Measurements from ENCODE around the gene CYP1A2.

CYP1A2 gene

DNA sequence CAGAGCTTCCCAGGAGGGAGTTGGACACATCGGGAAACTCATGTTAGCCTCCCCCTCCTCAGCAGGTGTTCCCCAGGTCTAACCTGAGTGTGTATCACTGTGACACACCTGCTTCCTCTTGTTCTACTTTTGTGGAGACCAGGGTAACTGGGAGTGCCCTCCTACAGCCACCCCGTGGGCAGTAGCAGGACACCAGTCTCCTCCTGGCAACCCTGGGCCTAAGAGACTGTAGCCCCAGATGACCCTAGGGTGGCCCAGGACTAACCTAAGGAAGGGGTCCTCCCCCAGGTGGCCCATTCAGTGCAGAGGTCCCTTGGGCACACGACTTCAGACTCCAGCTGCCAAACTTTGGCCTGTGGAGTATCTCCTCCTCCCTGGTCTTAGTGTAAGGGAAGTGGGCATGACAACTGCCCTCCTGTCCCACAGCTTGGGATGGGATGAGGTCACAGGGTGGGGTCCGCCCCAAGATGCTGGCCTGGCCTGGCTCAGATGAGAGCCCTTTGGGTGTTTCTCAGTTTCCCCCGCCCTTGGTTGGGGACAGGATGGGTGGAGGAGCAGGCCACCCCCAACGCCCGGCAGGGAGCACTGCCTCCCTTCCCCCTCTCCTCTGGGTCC is 38.0 kb downstream of the CYP1A2 start:
- Mint-ChIP-seq H3K4me3 (peak overlapping the region; percentile 95), H3K27me3 (no peaks in the 10 kb centered on the region), H3K36me3 (ENCODE audit: low read depth) (peaks cover 62% of the 10 kb centered on the region), H3K9me3 (no peaks in the 10 kb centered on the region), H3K27ac (peak overlapping the region; percentile 99), H3K4me1 (peaks cover 66% of the 10 kb centered on the region)
- ATAC-seq = no peak
- peak; percentile 43 for DNase-seq

DNA sequence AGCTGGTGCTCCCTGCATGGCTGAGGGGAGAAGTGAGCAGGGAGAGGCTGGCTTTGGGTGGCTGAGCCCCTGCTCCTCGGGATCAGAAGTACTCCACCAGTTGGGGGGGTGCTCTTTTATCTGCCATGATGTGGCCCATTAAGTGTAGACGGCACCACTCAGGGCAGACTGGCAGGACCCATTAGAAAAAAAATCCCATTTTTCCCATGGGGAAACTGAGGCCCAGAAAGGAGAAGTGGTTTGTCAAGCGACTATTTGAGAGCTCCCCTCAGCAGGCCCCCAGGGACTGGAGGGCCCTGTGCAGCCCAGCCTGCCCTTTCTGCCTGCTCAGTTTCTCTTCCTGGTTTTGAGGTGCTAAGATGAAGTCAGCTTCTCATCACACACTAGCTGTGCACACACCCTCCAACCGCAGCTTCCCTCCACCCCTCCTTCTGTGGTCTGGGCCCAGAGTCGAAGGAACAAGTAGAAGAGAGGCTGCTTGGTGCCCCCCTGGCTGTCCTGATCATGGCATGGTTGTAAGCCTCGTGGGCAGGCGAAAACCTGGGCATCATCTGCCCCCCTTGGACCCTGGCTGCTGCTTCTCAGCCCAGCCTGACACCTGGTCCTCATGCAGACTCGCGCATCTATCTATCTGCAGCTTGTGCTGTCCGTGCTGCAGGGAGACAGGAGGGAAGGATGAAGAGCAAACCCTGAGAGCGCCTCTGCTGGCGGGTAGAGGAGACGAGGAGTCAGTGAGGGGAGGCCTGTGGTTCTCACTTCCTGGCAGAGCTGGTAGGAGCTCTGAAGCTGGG is 38.8 kb downstream of the CYP1A2 start:
- H3K9me3 Mint-ChIP-seq = no peaks in the 10 kb centered on the region
- peak; percentile 92 for DNase-seq
- no peaks in the 10 kb centered on the region for H3K27me3 Mint-ChIP-seq
- H3K4me3 Mint-ChIP-seq = peak overlapping the region; percentile 95
- peaks cover 67% of the 10 kb centered on the region for H3K36me3 Mint-ChIP-seq (ENCODE audit: low read depth)
- ATAC-seq = peak; percentile 70
- peaks cover 73% of the 10 kb centered on the region for H3K4me1 Mint-ChIP-seq
- peak overlapping the region; percentile 99 for H3K27ac Mint-ChIP-seq

DNA sequence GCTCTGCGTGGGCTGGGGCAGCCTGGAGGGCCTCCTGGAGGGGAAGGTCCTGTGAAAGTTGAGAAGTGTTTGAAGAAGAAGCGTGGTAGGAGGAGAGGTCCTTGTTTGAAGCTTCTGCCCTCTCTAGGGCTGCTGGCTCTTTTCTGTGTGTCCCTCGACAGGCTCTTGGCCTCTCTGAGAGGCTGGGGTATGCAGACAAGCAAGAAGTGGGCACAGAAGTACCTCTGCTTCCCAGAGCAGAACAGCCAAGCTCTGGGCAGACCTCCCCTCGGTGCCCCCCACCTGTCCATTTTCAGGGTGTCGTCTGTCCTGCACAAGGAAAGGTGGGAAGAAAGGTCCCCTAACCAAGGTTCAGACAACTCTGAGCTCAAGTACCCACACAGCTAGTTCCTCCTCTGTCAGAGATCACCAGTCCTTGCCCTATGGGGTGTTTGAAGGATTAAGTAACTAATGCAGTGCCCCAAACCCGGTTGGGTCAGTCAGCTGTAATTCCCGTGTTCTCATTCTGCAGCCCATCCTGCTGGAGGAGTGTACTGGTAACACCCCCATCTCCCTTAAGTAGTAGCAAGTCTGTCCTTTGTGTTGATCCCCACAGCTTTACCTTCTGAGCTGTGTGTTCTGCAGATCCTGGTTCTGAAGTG is 39.5 kb downstream of the CYP1A2 start:
- ATAC-seq = no peak
- H3K4me3 Mint-ChIP-seq = peak overlapping the region; percentile 95
- no peaks in the 10 kb centered on the region for H3K27me3 Mint-ChIP-seq
- DNase-seq = no peak
- H3K9me3 Mint-ChIP-seq = no peaks in the 10 kb centered on the region
- H3K36me3 Mint-ChIP-seq (ENCODE audit: low read depth) = peaks cover 65% of the 10 kb centered on the region
- peaks cover 81% of the 10 kb centered on the region for H3K4me1 Mint-ChIP-seq
- H3K27ac Mint-ChIP-seq = peak overlapping the region; percentile 99

DNA sequence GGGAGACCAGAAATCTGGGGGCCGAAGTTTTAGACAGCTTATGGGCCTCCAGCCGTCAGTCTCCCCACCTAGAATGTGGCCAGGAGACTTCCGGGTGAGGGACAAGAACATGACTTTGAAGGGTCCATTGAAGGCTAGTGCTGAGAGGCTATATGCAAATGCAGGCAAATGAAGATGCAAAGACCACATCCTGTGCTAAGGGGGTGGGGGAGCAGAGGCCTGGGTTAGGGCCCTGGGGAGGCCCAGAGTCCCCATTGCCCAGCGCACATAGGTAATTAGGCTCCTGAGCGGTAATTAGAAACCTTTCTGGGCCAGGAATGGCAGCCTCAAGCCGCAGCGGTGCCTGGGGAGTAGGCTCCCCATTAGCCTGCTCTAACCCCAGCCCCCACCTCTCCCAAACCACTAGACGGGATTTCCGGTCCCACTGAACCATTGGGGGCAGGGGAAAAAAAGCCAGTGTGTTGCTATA is 40.1 kb downstream of the CYP1A2 start:
- Mint-ChIP-seq H3K27me3 (no peaks in the 10 kb centered on the region), H3K9me3 (no peaks in the 10 kb centered on the region), H3K36me3 (ENCODE audit: low read depth) (peaks cover 59% of the 10 kb centered on the region), H3K27ac (peak overlapping the region; percentile 99), H3K4me3 (peak overlapping the region; percentile 95), H3K4me1 (peaks cover 86% of the 10 kb centered on the region)
- ATAC-seq (peak; percentile 20), DNase-seq (peak; percentile 66)

DNA sequence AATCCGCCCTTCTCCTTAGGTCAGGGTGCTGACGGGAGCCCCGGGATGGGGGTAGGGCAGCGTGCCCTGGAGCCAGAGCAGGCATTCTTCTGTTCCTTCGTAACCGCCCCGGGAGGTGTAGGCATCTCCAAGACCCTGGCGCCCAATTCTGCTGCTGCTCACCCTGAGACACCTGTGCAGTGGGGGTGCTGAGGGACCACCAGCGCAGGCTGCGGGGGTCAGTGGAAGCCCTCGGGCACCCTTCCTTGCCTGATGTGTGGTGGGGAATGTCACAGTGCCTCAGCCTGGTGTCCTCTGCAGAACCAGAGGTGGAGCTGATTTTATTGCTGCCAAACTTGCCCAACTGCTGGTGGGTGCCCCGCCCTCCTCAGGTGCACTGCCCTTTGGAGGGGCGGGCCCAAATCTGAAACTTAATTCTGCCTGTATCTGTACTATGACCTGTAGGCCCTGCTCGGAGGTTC is 40.6 kb downstream of the CYP1A2 start:
- no peaks in the 10 kb centered on the region for H3K9me3 Mint-ChIP-seq
- H3K36me3 Mint-ChIP-seq (ENCODE audit: low read depth) = peaks cover 56% of the 10 kb centered on the region
- peaks cover 88% of the 10 kb centered on the region for H3K4me1 Mint-ChIP-seq
- H3K27ac Mint-ChIP-seq = peak overlapping the region; percentile 99
- peak overlapping the region; percentile 95 for H3K4me3 Mint-ChIP-seq
- no peaks in the 10 kb centered on the region for H3K27me3 Mint-ChIP-seq
- DNase-seq (peak; percentile 35), ATAC-seq (no peak)

DNA sequence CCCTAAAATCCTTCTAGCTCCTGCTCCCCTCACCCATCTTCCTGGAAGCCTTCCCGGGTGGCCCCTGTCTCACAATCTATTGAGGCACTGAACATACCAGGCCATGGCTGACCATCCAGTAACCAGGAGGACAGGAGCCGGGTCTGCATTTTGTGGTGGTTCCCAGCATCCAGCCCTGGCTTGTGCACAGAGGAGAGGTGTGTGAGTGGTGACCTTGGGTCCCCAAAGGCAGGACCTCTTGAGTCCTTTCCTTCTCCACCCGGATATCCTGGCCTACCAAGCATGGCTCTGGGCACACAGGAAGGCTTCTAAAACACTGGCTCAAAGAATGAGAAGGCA is 41.1 kb downstream of the CYP1A2 start:
- no peaks in the 10 kb centered on the region for H3K27me3 Mint-ChIP-seq
- H3K9me3 Mint-ChIP-seq = no peaks in the 10 kb centered on the region
- peaks cover 53% of the 10 kb centered on the region for H3K36me3 Mint-ChIP-seq (ENCODE audit: low read depth)
- H3K27ac Mint-ChIP-seq = peak overlapping the region; percentile 99
- no peak for ATAC-seq
- DNase-seq = no peak
- H3K4me3 Mint-ChIP-seq = peak overlapping the region; percentile 95
- H3K4me1 Mint-ChIP-seq = peaks cover 93% of the 10 kb centered on the region

DNA sequence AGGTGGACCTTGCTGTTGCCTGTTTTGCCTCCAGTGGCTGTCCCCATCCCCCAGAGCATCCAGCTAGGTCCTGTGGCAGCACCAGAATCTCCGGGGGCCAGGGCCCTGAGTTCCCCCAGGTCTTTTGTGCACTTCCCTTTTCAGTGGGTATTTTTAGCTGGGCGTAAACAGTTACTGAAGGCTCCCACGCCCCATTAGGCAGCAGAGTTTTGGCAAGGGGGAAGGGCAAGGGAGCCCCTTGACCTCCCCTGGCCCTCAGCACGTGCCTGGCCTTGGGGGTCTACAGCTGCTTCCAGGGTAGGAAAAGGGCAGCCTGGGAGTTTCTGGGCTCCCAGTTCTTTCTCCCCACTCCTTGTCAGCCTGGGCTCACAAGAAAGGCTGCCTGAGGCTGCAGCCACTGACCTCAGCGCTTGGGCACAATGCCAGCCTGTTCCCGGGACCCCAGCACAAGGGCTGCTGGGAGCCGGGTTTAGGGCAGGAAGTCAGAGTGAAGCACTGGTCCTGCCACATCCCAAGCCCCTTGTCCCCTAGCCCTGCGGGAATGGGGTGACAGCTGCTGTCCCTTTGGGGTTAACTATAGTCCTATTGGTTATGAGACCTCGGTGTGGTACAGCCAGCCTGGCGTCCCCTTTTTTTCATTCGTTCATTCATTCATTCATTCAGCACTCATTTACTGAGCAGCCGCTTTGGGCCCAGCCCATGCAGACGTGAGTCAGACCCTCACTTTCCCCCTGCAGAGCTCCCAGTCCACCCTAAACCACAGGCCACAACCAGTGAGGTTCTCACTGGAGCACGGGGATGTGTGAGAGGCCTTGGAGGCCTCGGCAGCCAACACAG is 41.7 kb downstream of the CYP1A2 start:
- H3K9me3 Mint-ChIP-seq = no peaks in the 10 kb centered on the region
- no peaks in the 10 kb centered on the region for H3K27me3 Mint-ChIP-seq
- H3K36me3 Mint-ChIP-seq (ENCODE audit: low read depth) = peaks cover 53% of the 10 kb centered on the region
- peaks cover 95% of the 10 kb centered on the region for H3K4me1 Mint-ChIP-seq
- peak; percentile 12 for ATAC-seq
- H3K4me3 Mint-ChIP-seq = peak overlapping the region; percentile 95
- DNase-seq = peak; percentile 63
- H3K27ac Mint-ChIP-seq = peak overlapping the region; percentile 99

DNA sequence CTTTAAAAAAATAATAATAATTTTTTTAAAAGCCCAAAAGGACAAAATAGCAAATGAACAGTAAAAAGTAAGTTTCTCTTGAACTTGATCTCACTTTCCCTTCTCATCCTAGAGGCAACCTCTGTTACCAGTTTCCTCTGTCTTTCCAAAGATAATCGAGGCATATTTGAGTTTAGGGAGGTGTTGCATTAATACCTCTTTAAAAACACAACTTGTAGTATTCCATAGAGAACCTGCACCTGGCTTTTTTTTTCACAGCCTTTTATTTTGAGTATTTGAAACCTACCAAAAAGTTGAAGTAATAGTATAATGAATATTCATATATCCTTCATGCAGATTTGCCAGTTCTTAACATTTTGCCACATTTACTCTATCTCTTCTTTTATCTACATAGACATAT is 42.4 kb downstream of the CYP1A2 start:
- no peak for ATAC-seq
- Mint-ChIP-seq H3K36me3 (ENCODE audit: low read depth) (peaks cover 52% of the 10 kb centered on the region), H3K27me3 (no peaks in the 10 kb centered on the region), H3K4me3 (peak overlapping the region; percentile 95), H3K4me1 (peaks cover 94% of the 10 kb centered on the region), H3K27ac (peak overlapping the region; percentile 99), H3K9me3 (no peaks in the 10 kb centered on the region)
- no peak for DNase-seq

DNA sequence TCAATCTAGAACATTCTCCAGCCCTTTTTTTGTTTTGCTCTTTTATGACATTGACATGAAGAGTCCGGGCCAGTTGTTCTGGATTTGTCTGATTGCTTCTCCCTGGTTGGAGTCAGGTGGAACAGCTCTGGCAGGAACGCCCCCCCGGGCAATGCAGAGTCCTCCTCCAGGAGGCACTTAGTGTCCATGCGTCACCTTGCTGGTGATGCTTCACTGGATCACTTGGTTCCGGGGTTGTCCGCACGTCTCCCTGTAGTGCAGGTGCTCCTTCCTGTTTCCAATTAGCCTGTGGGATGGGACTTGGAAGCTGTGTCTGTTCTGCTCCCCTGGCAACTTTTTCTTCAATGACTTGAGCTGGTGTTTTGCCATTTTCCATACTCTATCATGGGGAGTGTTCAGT is 43.0 kb downstream of the CYP1A2 start:
- H3K27me3 Mint-ChIP-seq = no peaks in the 10 kb centered on the region
- peaks cover 58% of the 10 kb centered on the region for H3K36me3 Mint-ChIP-seq (ENCODE audit: low read depth)
- peak overlapping the region; percentile 95 for H3K4me3 Mint-ChIP-seq
- H3K27ac Mint-ChIP-seq = peak overlapping the region; percentile 99
- H3K9me3 Mint-ChIP-seq = no peaks in the 10 kb centered on the region
- H3K4me1 Mint-ChIP-seq = peaks cover 96% of the 10 kb centered on the region
- no peak for DNase-seq
- no peak for ATAC-seq

DNA sequence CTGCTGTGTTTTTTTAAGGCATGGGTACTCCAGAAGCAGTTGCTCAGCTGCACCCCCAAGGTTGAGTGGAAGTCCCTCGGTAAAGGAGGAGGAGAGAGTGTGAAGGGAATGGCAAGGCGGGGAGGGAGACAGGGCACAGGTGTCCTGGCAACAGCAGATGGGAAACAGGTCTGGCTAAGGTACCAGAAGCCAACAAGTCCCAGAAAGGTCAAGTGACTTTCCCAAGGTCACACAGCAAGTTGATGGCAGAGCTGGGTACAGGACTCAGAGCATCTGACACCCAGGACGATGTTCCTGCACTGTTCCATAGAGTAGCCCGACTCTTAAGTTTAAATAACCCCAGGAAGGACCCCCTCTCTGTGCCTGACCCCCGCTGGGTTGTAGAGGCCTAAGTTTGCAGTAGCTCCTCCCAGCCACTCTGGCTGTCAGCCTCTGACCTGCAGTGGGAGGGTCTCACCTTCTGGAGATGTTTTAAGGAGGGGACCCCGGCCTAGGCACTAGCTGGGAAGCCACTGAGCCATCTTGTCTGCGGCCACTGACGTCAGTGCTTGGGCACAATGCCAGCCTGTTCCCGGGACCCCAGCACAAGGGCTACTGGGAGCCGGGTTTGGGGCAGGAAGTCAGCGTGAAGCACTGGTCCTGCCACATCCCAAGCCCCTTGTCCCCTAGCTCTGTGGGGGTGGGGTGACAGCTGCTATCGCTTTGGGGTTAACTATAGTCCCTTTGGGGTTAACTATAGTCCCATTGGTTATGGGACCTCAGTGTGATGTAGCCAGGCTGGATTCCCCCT is 43.8 kb downstream of the CYP1A2 start:
- no peaks in the 10 kb centered on the region for H3K27me3 Mint-ChIP-seq

DNA sequence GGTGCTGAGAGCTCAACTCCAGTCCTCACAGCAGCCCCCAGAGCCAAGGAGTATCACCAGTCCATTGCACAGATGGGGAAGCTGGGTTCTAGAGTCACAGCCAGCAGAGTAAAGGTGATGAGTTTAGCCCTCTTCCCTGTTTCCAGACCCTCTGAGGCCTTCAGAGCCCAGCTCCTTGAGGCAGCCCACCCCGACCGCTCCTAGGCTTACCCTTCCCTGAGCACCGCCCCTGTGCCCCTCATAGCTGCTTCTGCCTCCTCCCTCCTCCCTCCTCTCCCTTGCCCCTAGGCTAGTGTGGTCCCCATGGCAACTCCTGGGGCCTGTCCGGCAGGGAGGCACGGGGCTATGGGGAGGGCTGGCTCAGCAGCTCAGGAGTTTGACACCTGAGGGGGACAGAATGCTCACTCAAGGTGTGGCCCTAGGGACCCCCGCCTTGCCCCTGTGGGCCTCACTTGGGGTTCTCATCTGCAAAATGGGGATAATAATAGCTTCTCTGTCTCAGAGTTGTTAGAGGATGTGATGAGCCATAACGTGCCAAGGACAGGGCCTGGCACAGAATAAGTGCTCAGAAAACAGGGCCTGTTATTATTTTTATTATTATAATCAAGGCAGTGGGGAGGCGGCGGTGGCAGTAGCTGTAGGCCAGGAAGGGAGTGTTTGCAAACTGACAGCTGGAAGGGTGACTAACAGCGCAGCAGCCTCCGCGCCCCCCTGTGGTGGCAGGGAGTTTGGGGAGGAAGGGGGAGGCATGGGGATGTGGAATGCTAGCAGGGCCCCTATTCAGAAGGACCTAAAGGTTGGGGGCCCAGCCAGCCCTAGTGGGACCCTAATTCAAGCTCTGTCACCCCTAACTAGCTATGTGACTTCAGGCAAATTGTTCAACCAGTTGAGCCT is 44.7 kb downstream of the CYP1A2 start:
- Mint-ChIP-seq H3K27ac (peak overlapping the region; percentile 99), H3K9me3 (no peaks in the 10 kb centered on the region), H3K27me3 (no peaks in the 10 kb centered on the region), H3K4me3 (peak overlapping the region; percentile 21), H3K36me3 (ENCODE audit: low read depth) (peaks cover 51% of the 10 kb centered on the region), H3K4me1 (peaks cover 96% of the 10 kb centered on the region)
- DNase-seq (peak; percentile 80), ATAC-seq (peak; percentile 20)

More for the DNA sequence above, 43.8 kb downstream of the CYP1A2 start:
- ATAC-seq (no peak), DNase-seq (peak; percentile 37)
- Mint-ChIP-seq H3K36me3 (ENCODE audit: low read depth) (peaks cover 55% of the 10 kb centered on the region), H3K27ac (peak overlapping the region; percentile 99), H3K9me3 (no peaks in the 10 kb centered on the region), H3K4me3 (peak overlapping the region; percentile 95), H3K4me1 (peaks cover 96% of the 10 kb centered on the region)

DNA sequence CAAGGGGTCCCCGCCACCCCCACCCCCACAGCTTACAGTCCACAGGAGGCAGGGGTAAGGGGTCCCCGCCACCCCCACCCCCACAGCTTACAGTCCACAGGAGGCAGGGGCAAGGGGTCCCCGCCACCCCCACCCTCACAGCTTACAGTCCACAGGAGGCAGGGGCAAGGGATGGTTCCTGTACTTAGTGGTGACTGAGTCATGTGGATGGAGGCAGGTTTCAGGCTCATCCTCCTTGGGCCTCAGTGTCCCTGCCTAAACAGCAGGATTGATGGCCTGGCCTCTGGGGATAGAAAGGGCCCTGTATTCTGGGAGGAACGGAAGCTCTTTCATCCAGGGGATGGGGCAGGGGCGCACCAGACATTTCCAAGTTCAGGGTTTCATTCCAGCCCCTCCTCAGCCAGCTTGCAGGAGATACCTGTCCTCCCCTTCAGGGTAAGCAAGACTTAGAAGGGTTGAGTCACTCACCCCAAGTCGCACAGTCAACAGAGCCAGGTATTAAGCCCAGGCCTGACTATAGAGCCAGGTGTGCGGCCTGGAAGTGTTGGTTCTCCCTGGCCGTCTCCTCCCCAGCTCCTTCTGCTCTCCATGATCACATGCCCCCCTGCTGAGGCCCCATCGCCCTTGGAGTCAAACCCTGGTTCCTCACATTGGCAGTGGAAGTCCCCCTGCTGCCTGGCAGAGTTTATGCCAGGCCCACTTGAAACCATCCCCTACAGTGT is 45.8 kb downstream of the CYP1A2 start:
- no peaks in the 10 kb centered on the region for H3K9me3 Mint-ChIP-seq
- H3K4me1 Mint-ChIP-seq = peaks cover 96% of the 10 kb centered on the region
- H3K4me3 Mint-ChIP-seq = peak overlapping the region; percentile 6
- H3K36me3 Mint-ChIP-seq (ENCODE audit: low read depth) = peaks cover 49% of the 10 kb centered on the region
- H3K27ac Mint-ChIP-seq = peak overlapping the region; percentile 87
- no peak for ATAC-seq
- DNase-seq = no peak
- no peaks in the 10 kb centered on the region for H3K27me3 Mint-ChIP-seq
